Measurements from ENCODE around the gene ZNF800.

Gene ZNF800

GRCh38 chr7:127346575-127347256 lies 45.8 kb downstream of the ZNF800 start:
- no peak for DNase-seq

- no peak for DNase-seq
Observed at GRCh38 chr7:127342596-127342995, 49.9 kb downstream of the ZNF800 start.

GRCh38 chr7:127338122-127338521 lies 54.4 kb downstream of the ZNF800 start:
- no peak for DNase-seq

- DNase-seq, result no peak
Observed at GRCh38 chr7:127337581-127337980, 54.9 kb downstream of the ZNF800 start.

DNA sequence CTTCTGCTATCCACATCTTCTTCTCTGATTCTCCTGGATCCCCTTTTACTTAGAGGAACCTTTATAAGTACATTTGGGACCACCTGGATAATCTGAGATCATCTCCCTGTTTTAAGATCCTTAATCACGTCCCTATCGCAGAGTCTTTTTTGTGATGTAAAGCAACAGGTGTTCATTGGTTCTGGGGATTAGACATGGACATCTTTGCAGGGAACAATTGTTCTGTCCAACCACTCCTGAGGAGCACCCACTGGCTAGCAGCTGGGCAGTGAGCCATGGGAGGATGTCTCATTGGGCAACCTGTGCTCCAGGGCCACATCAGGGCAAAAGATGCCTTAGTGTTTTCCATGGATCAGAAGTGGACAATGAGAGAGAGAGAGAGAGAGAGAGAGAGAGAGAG lies 56.0 kb downstream of the ZNF800 start:
- no peak for DNase-seq

GRCh38 chr7:127332880-127333279 lies 59.6 kb downstream of the ZNF800 start:
- no peak for DNase-seq

DNA sequence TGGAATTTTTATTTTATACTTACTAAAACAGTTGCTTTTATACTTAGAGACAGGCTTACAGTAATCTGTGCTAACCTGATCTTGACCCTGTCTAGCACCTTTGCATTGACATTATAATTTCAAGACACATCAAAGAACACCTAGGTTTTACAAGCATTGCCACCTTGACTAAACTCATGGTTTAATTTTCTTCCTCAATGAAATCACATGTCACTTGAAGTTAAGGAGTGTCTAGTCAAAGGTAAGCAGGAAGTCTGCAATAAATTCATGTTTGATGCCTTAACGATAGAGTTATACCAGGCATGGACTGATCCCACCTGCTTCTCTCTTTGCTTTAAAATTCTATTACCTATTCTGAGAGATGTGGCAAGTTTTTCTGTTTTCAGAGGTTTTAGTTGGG lies 62.4 kb downstream of the ZNF800 start:
- DNase-seq, result no peak

- no peak for DNase-seq
Observed at GRCh38 chr7:127322832-127323493, 69.5 kb downstream of the ZNF800 start.

DNA sequence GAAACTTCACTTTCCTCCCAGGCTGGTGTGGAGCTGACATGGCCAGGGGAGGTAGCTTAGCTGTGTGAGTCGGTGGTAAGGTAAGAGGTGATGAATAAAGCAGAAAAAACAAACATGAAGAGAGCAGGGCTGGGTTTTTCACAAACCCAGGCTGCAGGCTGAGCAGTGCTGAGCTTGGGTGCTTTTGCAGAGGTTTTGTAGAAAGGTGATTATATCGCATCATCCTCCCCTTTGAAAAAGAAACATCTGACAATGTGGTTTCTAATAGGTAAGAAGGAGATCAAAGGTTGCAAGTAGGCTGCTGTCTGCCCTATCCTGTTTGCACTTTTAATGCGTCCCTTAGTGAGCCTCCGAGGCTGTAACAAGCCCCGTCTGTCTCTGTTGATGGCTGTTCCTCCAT lies 70.2 kb downstream of the ZNF800 start:
- DNase-seq, result no peak

DNA sequence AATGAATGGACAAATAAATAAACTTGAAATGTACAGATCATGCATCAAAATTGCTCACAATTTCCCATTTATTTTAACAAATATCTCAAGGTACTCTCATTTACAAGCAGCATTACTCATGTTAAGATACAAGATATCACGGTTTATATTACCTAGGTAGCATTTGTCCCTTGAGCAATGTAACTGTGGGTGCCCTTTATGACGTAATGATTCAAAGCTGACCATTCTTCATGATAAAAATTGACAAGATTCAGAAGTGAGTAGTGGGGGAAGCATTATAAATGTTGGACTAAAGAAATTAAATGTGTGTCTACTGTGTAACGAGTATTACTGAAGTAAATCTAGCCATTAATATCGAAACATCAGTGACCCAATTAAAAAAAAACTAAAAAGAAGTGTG lies 71.5 kb downstream of the ZNF800 start:
- no peak for DNase-seq
